HCT116 (cell line): ENCODE data around the gene WDR89. TPM values are rescaled to one million over a fixed set of nuclear protein-coding genes. Genes with fewer than 3 reads are reported as not detected.

Experiments
- ATAC-seq: fragments of 200-7000 bp; cut with Tn5 transposase; 2 replicates; pipeline ENCODE4 v1.9.1; 2020; ENCODE audit warnings: mild to moderate bottlenecking, moderate library complexity
- BruUV-seq: library from RNA; stranded (reverse); fragments of 400-500 nt; replicated peaks from 2 replicates; lab custom pipeline; 2021; lab: Mats Ljungman, UMichigan
- CTCF ChIA-PET: fragments of 300-600 bp; sonication (Branson Sonifier 250); formaldehyde crosslinking; loops from one replicate; lab custom pipeline; 2021; ENCODE audit warnings: antibody characterized with exemption; lab: Charles Lee
- POLR2A ChIA-PET: fragments of 300-600, 350-600 bp; sonication (Branson Sonifier 250); formaldehyde crosslinking; loops from one replicate; lab custom pipeline; 2021; ENCODE audit warnings: antibody characterized with exemption; lab: Charles Lee
- RAD21 ChIA-PET, 2 experiments: fragments of 300-600 bp; sonication (Branson Sonifier 250); formaldehyde crosslinking; loops; one replicate each; lab custom pipeline; 2023; ENCODE audit warnings: low total read pairs in 2 of 2; ENCODE audit not compliant: uncharacterized antibody in 2 of 2, unreplicated experiment in 2 of 2, low non-redundant PET in 1 of 2; lab: Charles Lee
- DNase-seq: peaks from one replicate; pipeline ENCODE4 v3.0.0-alpha.2; 2010; ENCODE audit warnings: low read depth, low spot score
- H2AFZ ChIP-seq: fragments of 200-600 bp; shearing (Covaris generic), sonication (generic); 2 replicates; pipeline ENCODE4 v1.6.1; 2017; ENCODE audit warnings: low read depth, mixed run types, mixed read lengths, antibody characterized with exemption, low read length; ENCODE audit not compliant: poor library complexity, severe bottlenecking
- H3K27ac ChIP-seq: 2 replicates; pipeline ENCODE4 v1.5.1; 2012; ENCODE audit warnings: low read depth, low read length
- H3K27me3 ChIP-seq: fragments of 200-600 bp; sonication (generic); 2 replicates; pipeline ENCODE4 v1.6.1; 2016; ENCODE audit warnings: mixed run types, low read length, mixed read lengths; ENCODE audit not compliant: insufficient read depth
- H3K36me3 ChIP-seq, 2 experiments: fragments of 200-500 bp in 1 of 2; fragments of 200-600 bp in 1 of 2; sonication (Bioruptor generic) in 1 of 2; sonication (generic) in 1 of 2; 2 replicates each; pipeline versions ENCODE4 v1.5.1 to v1.6.1; 2014 to 2016; ENCODE audit warnings: low read length in 2 of 2, inconsistent platforms in 1 of 2, mixed read lengths in 1 of 2, mixed run types in 1 of 2; ENCODE audit not compliant: insufficient read depth in 2 of 2, control insufficient read depth in 1 of 2
- H3K4me1 ChIP-seq, 2 experiments: fragments of 200-600 bp in 1 of 2; sonication (generic) in 1 of 2; 2 replicates each; pipeline versions ENCODE4 v1.5.1 to v1.6.1; 2012 to 2017; ENCODE audit warnings: low read length in 2 of 2, inconsistent platforms in 1 of 2, mild to moderate bottlenecking in 1 of 2, mixed read lengths in 1 of 2, mixed run types in 1 of 2, moderate library complexity in 1 of 2; ENCODE audit not compliant: insufficient read depth in 2 of 2, control insufficient read depth in 1 of 2
- H3K4me2 ChIP-seq: fragments of 200-600 bp; sonication (generic); 2 replicates; pipeline ENCODE4 v1.6.1; 2017; ENCODE audit warnings: mixed run types, low read length, mixed read lengths
- H3K4me3 ChIP-seq, 2 experiments: fragments of 200-600 bp in 1 of 2; sonication (generic) in 1 of 2; replicated peaks in 1 of 2; 2 replicates each; pipeline ENCODE4 v1.5.1; 2011 to 2016; ENCODE audit warnings: low read length in 2 of 2, control low read depth in 1 of 2, low read depth in 1 of 2, mild to moderate bottlenecking in 1 of 2, mixed read lengths in 1 of 2, mixed run types in 1 of 2
- H3K79me2 ChIP-seq: fragments of 200-600 bp; sonication (generic); 2 replicates; pipeline ENCODE4 v1.6.1; 2017; ENCODE audit warnings: mild to moderate bottlenecking, mixed run types, low read length, moderate library complexity, mixed read lengths; ENCODE audit not compliant: insufficient read depth
- H3K9ac ChIP-seq: fragments of 200-600 bp; sonication (generic); 2 replicates; pipeline ENCODE4 v1.6.1; 2016; ENCODE audit warnings: low read length, mixed read lengths
- H3K9me2 ChIP-seq: fragments of 200-600 bp; sonication (generic), shearing (Covaris generic); 2 replicates; pipeline ENCODE4 v1.6.1; 2017; ENCODE audit warnings: mixed run types, mild to moderate bottlenecking, moderate library complexity; ENCODE audit not compliant: insufficient read depth
- H3K9me3 ChIP-seq, 2 experiments: fragments of 200-500 bp in 1 of 2; fragments of 200-600 bp in 1 of 2; sonication (Bioruptor generic) in 1 of 2; sonication (generic) in 1 of 2; 2 replicates each; pipeline ENCODE4 v1.6.1; 2014 to 2017; ENCODE audit warnings: low read length in 2 of 2, mixed read lengths in 2 of 2, inconsistent platforms in 1 of 2, low read depth in 1 of 2, mild to moderate bottlenecking in 1 of 2, mixed run types in 1 of 2, moderate library complexity in 1 of 2; ENCODE audit not compliant: control insufficient read depth in 1 of 2, insufficient read depth in 1 of 2
- H4K20me1 ChIP-seq: fragments of 200-600 bp; sonication (generic), shearing (Covaris generic); 2 replicates; pipeline ENCODE4 v1.6.1; 2017; ENCODE audit warnings: mixed run types, mild to moderate bottlenecking, moderate library complexity; ENCODE audit not compliant: insufficient read depth
- ATF3 ChIP-seq: IDR thresholded peaks from 2 replicates; pipeline ENCODE4 v1.6.1; 2012
- CBX3 ChIP-seq: IDR thresholded peaks from 2 replicates; pipeline ENCODE4 v1.6.1; 2012; ENCODE audit warnings: low read depth
- ELF1 ChIP-seq: IDR thresholded peaks from 2 replicates; pipeline ENCODE4 v1.6.1; 2012; ENCODE audit warnings: low read depth, borderline replicate concordance
- EZH2 ChIP-seq: fragments of 200-600 bp; sonication (generic); IDR thresholded peaks from 2 replicates; pipeline ENCODE4 v1.6.1; 2017; ENCODE audit warnings: antibody characterized with exemption, mixed run types
- POLR2AphosphoS5 ChIP-seq: IDR thresholded peaks from 2 replicates; pipeline ENCODE4 v1.6.1; 2011; ENCODE audit warnings: mild to moderate bottlenecking, low read depth, low read length, moderate library complexity
- RAD21 ChIP-seq: IDR thresholded peaks from 2 replicates; pipeline ENCODE4 v1.6.1; 2012; ENCODE audit warnings: low read depth, mild to moderate bottlenecking
- SIN3A ChIP-seq: IDR thresholded peaks from 2 replicates; pipeline ENCODE4 v1.6.1; 2012; ENCODE audit warnings: low read depth
- SP1 ChIP-seq: IDR thresholded peaks from 2 replicates; pipeline ENCODE4 v1.6.1; 2012; ENCODE audit warnings: low read depth
- SRF ChIP-seq: IDR thresholded peaks from 2 replicates; pipeline ENCODE4 v1.6.1; 2012; ENCODE audit warnings: low read depth
- ZNF274 ChIP-seq: fragments of 200-500 bp; sonication (Bioruptor generic); IDR thresholded peaks from 2 replicates; pipeline ENCODE4 v1.6.1; 2014; ENCODE audit warnings: mild to moderate bottlenecking, low read depth, low read length, inconsistent platforms
- intact Hi-C: fragments of 100-400 bp; cut with micrococcal nuclease; formaldehyde crosslinking; loops from 2 replicates; pipeline ENCODE4 v1.10.0; 2022
- total RNA-seq: library from RNA; stranded (reverse); gene quantifications from one replicate; pipeline ENCODE4 v1.2.1, GENCODE V29; 2021; ENCODE audit not compliant: unreplicated experiment
- TF ChIP-seq, protein P1 (sequence below): IDR thresholded peaks from 2 replicates; pipeline ENCODE4 v1.6.1; 2011; ENCODE audit warnings: mild to moderate bottlenecking, low read length, moderate library complexity; ENCODE audit not compliant: insufficient replicate concordance; ENCODE audit errors: extremely low read depth

Gene WDR89
- total RNA-seq, 1 experiment from 2014 or later, result 22.8 TPM

- Histone ChIP-seq H3K4me1 (no peaks in the 10 kb centered on the region), H3K9ac (no peak overlapping the region), H3K27me3 (no peaks in the 10 kb centered on the region), H3K4me3 (no peak overlapping the region), H3K36me3 (peaks cover 6 to 19% of the 10 kb centered on the region in 2 experiments), H2AFZ (no peak overlapping the region), H4K20me1 (0 out of 2 replicates have a peak, but pooled peaks cover 4% of the 10 kb centered on the region), H3K9me2 (no peaks in the 10 kb centered on the region), H3K79me2 (peaks cover 79% of the 10 kb centered on the region), H3K27ac (no peak overlapping the region), H3K4me2 (no peak overlapping the region), H3K9me3 (no peaks in the 10 kb centered on the region)
- ATAC-seq (no peak), DNase-seq (no peak)
- CTCF ChIA-PET, result no interaction called here
- RAD21 ChIA-PET, result no interaction called here
- TF ChIP-seq SIN3A (no peak), ATF3 (no peak), RAD21 (no peak), POLR2AphosphoS5 (no peak), CBX3 (no peak), ZNF274 (no peak), ELF1 (no peak), EZH2 (no peak), SRF (no peak), SP1 (no peak)
- TF ChIP-seq, protein P1, sequence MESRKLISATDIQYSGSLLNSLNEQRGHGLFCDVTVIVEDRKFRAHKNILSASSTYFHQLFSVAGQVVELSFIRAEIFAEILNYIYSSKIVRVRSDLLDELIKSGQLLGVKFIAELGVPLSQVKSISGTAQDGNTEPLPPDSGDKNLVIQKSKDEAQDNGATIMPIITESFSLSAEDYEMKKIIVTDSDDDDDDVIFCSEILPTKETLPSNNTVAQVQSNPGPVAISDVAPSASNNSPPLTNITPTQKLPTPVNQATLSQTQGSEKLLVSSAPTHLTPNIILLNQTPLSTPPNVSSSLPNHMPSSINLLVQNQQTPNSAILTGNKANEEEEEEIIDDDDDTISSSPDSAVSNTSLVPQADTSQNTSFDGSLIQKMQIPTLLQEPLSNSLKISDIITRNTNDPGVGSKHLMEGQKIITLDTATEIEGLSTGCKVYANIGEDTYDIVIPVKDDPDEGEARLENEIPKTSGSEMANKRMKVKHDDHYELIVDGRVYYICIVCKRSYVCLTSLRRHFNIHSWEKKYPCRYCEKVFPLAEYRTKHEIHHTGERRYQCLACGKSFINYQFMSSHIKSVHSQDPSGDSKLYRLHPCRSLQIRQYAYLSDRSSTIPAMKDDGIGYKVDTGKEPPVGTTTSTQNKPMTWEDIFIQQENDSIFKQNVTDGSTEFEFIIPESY, result no peak
- intact Hi-C loops, result loop anchor here (1.0 kb wide), 1 partner anchor 74 kb away; no protein-coding TSS in a partner anchor
- BruUV-seq, result no TSS peak
- POLR2A ChIA-PET, result no interaction called here
Measured at GRCh38 chr14:63624701-63625100, 17.0 kb downstream of the WDR89 start.
